Kidney glomerular epithelial cell (primary cell): ENCODE measurements around the gene JAM3.
A peak's percentile ranks its signal among the peaks of the same experiment; 100 is the strongest.

Source experiments
- DNase-seq: peaks from one replicate; lab custom pipeline; 2025; lab: John Stamatoyannopoulos, UW

Gene JAM3

DNA sequence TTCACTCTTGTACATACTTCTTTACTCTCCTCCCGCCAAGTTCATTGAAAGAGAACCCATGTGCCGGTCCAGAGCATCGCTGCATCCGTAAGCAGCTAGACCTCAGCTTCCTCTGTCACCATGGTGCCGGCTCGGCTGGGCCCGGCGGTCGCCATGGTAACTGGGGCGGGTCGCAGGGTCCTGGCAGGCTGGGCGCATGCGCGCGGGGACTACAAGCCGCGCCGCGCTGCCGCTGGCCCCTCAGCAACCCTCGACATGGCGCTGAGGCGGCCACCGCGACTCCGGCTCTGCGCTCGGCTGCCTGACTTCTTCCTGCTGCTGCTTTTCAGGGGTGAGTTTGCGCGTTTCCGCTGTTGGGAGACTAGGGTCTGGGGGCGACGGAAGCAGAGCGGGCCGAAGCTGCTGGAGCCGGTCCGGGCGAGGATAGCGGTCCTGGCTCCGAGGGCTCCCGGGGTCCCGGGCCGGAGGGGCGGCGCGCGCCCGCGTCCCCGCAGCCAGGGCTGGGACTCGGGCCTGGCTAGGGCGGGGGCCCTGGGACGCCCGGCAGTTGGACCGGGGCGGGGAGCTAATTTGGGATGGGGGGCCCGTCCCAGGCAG, at the start of gene JAM3:
Gene JAM3 (plus strand): TSS at position 244 of the 597 bp plus-strand sequence. CDS start 12 bp downstream, at position 256.
- peak; percentile 83 for DNase-seq

DNA sequence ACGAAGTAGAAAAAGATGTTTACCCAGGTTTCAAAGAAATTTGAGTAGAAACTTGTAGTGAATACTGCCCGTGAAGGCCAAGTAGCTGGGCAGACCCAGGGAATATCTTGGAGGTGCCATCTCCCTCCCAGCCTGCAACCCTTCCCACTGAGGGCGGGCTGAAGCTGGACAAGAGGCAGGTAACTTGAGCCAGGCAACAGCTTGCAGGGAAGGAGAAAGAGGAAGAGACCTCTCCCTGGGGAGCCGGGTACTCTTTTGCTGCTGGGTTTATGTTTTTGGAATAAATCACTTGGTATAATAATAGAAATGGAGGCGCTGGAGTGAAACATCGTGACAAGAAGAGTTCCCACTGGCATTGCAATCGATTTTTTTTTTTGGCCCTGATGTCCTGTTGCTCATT, 49.4 kb upstream of the JAM3 start:
- no peak for DNase-seq

DNA sequence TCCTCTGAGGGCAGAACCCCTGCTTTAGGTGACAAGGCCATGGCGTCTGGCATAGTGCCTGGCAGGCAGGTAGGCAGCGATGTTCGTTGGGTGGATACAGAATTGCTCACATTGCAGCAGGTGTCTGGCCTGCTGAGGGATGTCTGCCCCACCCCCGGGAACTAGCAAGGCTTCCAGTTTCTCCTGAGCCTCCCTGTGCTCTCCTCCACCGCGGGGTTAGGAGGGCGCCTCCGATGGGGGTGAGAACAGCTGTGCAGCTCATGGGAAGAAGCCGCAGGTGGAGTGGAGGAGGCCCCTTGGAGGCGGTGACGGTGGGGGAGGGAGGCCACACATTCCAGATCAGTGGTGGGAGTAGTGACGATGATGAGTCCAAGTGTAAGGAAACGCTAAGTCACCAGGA, 48.3 kb upstream of the JAM3 start:
- DNase-seq: no peak

DNA sequence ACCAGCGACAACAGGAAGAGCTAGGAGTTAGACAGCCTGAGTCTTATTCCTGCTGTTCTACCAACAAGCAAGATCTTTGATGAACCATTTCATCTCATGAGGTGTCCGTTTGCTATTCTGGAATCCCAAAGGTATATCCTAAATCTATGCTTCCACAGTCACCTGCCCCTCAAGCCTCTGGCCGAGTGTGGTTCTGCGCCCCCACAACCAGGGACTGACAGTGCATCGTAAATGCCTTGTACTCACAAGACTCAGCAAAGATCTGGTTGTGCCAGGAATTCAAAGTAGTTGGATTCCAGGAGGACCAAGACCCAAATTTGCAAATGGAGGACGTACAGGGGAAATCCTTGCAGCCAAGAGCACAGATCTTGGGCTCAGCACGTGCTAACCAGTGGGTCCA, 47.5 kb upstream of the JAM3 start:
- no peak for DNase-seq

DNA sequence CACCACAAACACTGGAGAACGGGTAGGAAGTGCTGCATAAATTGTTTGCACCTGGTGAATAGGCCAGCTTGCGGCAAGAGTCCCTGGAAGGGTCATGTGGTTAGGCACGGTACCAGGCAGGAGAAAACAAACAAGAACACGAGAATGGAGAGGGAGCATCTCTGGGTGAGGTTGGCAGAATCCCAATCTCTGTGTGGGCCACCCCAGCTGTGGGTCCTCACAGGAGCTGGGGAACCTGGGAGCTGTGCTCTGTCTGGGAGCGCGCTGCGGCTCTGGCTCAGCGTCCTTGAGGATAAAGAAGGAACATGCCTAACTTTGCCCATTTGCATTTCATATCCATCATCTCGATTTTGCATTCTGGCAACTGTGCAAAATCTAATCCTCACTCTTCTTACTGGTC, 46.1 kb upstream of the JAM3 start:
- DNase-seq: no peak

DNA sequence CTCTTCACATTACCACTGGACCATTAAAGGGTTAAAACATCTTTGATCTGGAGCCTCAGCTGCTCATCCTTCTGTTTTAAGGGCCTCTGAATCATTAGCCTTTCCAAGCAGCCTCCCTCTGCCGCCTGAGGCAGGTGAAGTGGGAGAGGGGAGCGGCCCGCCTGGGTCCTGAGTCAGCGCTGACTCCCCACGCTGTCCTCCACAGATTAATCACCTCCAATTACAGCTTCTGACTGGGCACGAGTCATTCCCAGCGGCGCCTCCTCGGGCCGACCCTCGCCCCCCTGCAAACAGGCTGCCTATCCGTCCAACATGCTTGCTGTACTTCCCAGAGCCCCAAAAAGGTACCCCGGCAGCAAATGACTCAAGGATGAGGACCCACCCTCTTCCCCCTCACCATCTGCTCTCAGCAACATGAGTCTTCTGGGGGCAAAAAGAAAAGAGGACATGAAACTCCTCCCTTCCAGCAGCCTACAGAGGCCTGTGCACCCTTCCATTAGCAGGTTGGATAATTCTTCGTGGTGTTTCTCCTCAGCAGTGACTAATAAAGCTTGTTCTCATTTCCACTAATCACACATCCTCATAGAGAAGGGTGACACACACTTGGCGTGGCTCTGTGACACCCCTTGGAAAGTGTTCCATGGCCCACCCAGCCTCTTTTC, 44.3 kb upstream of the JAM3 start:
- peak; percentile 76 for DNase-seq

DNA sequence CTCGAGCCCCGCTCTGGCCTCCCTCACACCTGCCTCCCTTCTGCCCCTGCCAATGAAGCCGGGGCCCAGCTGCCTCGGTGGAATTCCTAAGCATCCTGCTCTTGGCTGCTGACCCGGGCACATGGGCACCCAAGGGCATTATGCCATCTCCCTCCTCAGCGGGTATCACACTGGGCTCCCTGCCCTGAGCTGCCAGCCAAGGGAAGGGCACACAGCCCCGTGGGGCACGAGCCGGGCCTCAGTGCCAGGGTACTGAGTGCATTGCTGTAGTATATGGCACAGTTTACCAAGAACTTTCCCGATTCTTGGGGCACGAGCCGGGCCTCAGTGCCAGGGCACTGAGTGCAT, 43.8 kb upstream of the JAM3 start:
- no peak for DNase-seq

DNA sequence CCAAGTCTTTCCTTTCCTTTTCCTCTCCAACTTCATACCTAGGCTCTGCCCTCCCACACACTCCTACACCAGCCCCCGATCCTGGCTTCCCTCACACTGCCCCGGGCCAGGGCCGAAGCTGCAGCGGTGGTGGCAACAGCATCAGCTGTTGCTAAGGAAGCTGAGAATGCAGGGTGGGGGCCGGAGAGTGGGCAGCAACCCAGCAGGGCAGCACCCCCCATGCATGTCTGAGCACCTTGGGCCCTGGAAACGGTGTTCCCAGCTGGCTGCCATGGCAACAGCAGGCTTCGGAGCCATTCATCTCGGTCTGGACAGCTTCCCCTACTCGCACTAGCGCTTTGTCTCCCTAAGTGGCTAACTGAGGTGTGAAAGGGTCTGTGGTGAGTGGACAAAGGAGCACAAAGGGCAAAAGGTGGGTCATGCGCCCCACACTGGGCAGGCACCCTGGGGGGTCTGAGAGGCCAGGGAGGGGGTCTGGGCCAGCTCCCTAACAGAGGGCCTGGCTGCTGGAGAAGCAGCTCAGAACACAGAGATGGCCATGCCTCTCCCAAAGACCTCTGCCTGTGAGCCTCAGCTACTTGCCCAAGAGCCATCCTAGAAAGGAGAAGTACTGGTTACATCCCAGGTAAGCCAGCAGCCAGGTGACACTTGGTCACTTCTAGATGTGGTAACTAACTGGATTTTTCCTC, 42.1 kb upstream of the JAM3 start:
- DNase-seq: no peak

DNA sequence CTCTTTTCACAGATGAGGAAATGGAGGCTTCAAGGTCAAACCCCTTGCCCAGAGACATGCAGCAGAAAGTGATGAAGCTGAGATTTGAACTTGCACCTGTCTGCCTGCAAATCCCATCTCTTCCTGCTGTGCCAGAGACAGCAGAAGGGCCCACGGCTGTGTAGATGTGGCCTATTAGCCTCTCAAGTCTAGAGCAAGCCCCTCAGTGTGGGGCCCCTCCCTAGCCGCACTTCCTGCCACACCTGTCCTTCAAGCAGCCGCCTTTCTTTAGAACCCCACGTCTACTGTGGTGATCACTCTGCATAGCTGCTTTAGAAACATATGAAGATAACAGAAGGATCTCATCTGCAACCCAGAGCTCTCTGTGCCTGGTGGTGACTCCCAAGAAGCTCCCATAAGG, 41.2 kb upstream of the JAM3 start:
- DNase-seq: no peak

DNA sequence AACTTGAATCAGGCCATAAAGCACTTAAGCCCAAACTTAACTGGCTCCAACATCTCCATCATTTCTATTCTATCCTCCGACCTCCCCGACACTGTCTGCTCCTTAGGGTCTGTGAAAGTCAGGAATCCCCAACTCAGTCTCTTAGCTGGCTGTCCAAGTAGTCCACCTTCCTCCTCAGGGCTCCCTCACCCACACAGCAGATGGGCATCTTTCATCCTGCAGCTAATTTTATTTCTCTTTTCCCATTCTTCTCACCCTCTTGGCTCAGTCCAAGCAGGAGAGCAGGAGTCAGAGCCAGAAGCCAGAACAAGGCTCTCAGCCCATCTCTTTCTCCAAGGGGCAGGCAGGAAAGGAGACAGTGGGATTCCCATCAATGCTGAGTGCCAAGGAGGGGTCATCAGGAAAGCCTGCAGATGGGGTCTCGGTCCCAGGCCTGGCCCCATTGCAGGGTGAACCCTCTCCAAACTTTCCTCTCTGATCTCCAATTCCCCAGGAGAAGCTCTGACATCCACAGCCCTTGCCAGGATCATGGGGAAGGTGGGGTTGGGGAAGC, 40.4 kb upstream of the JAM3 start:
- no peak for DNase-seq

DNA sequence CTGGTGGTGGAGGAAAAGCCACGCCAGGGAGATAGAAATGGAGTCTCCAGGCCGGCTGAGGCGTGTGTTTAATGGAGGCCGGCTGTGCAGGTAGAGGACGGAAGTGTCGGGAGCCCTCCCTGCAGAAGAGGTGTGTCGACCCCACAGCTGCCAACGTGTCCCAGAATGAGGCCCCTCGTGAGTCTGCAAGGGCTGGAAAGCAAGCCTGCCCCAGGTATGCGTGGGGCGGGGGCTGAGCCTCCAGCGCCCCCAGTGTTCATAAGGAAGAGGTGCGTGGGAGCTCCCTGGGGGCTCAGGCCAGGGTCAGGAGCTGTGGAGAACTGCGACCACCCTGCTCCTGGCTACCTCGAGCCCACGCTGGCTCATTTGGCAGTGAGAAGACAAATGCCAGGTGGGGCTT, 38.0 kb upstream of the JAM3 start:
- no peak for DNase-seq

DNA sequence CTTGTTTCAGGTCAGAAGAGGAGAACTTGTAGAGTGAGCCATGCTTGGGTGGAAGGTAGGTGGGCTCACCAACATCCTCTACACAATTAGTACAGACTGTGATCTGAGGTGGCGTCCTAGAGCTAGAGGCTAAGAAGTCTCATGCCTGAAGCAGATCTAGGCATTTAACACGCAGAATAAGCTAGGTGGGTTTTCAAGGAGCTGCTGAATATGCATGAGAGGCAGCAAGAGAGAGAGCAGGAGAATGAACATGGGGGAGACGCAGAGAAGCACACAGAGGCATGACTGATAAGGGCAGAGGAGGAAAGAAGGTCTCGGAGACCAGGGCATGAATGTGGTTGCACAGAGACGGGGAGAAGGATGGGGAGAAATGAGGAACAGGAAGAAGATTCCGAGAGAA, 36.8 kb upstream of the JAM3 start:
- no peak for DNase-seq

DNA sequence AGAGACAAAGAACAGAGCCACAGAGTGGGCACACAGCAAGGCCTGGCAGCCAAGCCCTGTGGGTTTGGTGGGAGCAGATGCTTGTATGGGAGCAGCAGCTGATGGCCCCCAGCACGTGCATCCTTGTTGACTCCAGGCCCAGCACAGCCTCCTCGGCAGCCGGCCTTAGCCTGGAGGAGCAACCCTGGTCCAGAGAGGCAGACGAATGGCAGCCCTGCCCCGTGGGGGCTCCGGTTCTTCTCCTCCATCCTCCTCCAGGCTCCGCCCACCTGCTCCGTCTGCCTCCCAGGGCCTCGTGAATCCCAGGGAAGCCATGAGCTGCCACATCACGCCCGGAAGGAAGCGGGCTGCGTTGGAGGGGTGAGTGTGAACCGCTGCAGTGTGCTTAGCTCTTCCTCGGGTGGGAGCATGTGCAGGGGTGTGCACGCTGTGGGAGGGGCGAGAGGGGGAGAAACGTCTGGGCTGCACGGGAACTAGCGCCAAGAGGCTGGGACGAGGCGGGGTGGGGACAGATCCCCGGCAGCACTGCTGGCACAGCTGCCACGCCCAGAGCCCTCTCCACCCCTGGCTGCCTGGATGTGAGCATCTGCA, 36.3 kb upstream of the JAM3 start:
- DNase-seq: no peak

DNA sequence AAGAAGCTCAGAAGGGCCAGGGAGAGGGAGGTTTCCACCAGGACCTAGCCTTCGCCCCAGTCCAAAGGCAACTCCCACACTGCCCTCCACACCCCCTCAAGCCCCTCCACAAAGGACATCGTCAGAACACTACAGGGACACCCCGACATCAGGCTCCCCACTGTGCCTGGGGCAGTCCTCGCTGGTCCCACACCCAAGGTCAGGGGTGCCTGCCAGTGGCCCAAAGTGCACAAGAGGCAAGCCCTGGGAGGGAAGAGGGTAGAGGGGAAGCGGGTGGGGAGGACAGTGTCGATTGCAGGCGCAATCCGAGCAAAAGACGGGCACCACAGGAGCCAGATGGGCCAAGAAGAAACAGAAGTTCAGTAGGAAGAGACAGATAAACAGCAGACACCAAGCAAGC, 35.6 kb upstream of the JAM3 start:
- DNase-seq: no peak

DNA sequence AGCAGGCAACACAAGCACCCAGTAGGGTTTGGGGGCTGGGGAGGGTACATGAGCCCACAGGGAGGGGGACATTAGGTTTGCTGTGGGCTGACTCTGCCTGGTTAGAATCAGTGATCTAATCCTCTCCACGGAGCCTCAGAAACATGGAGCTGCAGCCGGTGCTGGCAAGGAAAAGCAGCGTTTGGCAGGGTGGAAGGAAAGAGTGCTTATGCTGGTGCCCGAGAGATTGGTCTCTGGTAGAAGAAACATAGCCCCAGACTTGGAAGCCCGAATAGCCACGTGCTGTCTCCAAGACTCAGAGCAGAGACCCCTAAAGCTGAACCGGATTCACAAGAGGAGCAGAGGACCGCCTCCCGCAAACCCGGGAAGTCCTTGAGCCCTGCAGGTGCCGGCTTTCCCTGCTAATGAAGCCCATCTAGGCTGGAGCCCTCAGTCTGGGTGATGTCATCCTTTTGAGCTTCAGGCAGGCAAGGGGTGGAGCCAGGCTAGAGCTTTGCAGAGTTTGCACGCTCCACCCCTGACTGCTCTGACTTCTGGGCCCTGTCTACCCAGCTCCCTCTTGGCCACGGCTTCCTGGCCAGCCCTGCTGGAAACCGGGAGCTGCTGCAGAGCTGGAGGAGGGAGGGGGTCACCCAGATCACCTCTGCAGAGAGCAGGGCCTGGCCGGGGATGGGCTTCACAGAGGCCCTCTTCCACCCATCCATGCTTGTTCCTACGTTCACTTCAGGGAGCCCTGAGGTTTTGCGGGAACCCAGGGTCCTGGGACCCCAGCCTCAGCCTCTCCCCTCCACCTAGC, 35.0 kb upstream of the JAM3 start:
- peak; percentile 90 for DNase-seq

DNA sequence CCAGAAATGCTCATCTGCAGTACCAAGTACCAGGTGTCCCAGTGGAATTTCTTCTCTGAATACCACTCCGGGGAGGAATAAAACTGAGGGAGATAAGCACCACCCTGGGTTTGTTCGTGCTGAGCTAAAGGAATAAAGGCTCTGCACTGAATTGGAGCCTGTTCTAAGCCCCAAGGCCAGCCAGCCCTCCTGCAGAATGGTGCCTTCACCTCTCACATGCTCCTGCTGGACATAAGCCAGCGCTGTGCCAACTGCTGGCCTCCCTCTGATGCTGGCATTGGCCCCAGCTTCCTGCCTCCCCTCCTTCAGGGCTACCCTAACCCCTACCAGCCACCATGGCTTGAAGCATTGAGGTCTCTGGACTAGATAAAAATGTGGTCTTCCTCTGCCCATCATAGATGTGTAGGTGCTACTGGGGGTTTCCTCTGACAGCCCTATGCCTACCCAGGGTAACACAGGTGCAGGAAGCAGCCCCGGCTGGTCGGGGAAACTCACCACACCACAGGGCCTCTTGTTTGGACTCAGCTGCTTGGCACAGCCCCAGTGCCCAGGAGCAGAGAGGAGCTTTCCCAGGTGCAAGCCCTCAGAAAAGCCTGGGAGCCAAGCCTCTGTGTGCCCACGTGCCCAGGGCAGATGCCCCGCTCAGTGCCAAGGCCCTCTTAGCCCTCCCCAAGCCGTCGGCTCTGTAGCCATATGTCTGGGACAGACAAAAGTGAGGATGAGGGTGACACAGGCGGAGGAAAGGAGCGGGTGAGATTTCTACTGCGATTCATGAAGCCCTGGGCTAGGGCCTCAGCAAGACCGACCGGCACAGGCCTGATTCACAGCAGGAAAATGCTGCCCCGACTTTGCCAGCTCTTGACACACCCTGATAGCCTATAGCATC, 34.1 kb upstream of the JAM3 start:
- DNase-seq: no peak

DNA sequence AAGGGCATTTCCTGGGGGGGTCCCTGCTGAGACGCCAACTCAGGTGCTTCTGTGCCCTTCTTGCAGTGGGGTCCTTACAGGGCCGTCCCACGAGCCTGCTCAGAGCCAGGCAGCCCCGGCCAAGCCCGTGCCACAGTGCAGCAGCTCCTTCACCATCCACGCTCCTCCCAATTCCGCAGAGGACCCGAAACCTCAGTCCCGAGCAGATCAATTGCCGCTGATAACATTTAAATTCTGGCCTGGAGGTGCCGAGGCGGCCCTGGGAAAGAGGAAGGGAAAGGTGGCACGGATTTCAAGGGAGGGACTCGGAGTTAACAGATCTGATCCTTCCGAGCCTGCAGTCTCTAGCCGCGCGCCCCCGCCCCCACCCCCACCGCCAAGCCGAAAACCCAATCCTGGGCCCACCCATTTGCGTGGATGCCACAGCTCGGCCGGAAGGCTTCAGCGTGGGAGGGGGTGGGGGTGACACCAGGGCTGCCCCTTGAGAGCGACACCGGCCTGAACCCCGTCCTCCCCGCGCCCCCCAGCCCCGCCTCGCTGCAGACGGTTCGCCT, 32.3 kb upstream of the JAM3 start:
- no peak for DNase-seq

DNA sequence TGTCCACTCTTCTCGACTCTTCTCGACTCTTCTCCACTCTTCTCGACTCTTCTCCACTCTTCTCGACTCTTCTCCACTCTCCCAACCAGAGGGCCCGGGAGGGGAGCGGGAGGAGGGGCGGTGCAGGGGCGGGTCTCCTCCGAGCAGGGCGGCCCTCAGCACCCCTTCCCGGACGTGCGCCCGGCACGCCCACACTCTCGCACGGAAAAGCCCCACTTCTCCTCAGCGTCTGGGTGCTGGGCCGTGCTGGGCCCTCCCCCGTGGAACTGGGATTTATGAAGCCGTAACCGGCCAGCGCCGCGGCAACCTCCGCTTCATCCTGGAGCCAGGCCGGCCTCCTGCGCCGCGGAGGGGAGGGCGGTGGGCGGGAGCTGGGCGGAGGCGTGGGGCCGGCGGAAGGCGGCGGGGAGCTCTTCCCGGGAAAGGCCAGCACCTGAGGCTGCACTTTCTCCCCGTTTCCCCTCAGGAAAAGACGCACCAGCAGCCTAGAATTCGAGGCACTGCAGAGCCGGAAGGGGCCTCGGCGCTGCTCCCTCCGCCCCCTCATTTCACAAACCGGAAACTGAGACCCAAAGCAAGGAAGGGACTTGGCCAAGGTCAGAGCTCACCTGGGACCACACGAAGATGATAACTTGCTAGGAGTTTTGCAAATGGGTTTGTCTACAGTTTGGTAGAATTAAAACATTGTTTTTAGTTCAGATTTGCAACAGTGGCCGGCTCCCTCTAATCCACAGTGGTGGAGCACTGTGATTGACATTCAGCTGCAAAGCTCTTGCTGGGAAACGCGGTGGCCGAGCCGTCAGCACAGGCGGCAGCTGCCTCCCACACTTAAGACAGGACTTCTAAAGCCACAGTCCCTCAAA, 31.6 kb upstream of the JAM3 start:
- no peak for DNase-seq

DNA sequence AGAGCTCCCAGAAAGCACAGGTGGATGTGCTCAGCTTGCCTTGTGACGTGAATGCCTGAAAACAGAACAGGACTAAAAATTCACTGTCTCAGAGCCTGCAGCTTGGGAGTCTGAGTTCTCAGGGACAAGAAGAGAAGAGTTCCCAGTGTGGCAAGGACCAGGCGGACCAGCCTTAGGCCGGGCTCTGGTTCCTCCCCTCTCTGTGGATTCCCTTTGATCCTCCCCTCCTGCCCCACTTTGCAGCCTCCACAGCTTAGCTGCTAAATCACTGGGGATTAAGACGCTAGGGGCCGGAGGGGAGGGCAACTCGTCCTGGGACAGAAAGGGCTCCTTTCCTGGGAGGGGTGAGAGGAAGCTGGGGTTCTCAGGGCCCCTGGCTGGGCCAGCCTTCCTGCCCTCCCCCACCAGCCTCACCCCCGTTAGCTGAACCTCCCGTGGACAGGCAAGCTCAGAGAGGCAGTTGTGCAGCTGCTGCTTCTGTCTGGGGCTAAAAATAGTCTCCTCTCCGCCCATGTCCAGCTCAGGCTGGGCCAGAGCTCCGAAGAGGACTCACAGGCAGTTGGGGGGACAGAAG, 29.9 kb upstream of the JAM3 start:
- DNase-seq: no peak
